ENCODE measurements around the gene TFCP2L1. TPM values are rescaled to one million over a fixed set of nuclear protein-coding genes. Genes with fewer than 3 reads are reported as not detected.
"Not testable (repeated sequence)": the region's sequence is repeated elsewhere in the genome, so short reads cannot be mapped to it uniquely, and the experiment has no call there.

Gene TFCP2L1
- total RNA-seq, 1 experiment from 2014 or later: 2.4 TPM

GRCh38 chr2:121273116-121273515 lies 11.9 kb downstream of the TFCP2L1 start:
- H3K9me2 ChIP-seq (replicated peaks; ENCODE audit: low read length): no peaks in the 10 kb centered on the region
- no peaks in the 10 kb centered on the region for H3K36me3 ChIP-seq (ENCODE audit: low read depth, low read length)
- H3K27ac ChIP-seq (ENCODE audit: low read length): no peak overlapping the region
- BruUV-seq (replicated peaks): no TSS peak
- H4K20me1 ChIP-seq (ENCODE audit: low read length): no peaks in the 10 kb centered on the region
- TF ChIP-seq EZH2phosphoT487 (IDR thresholded peaks at IDR 0.05; ENCODE audit: borderline replicate concordance, low read length) (no peak), CTCF (conservative IDR thresholded peaks at IDR 0.05; ENCODE audit: low read depth, low read length) (no peak), EZH2 (IDR thresholded peaks at IDR 0.05; ENCODE audit: low read length, unreplicated experiment) (no peak)
- no peak overlapping the region for H3K4me2 ChIP-seq (ENCODE audit: low read length)
- no peaks in the 10 kb centered on the region for H3K79me2 ChIP-seq (ENCODE audit: low read length)
- H3K4me3 ChIP-seq (ENCODE audit: low read length): no peak overlapping the region
- CTCF ChIA-PET: no interaction called here
- H3K9me3 ChIP-seq (ENCODE audit: low read length): no peaks in the 10 kb centered on the region
- no peak overlapping the region for H3K9ac ChIP-seq (ENCODE audit: low read length)
- no peak overlapping the region for H2AFZ ChIP-seq (ENCODE audit: low read length)
- no peaks in the 10 kb centered on the region for H3F3A ChIP-seq (ENCODE audit: low read length, unreplicated experiment)
- DNase-seq (no peak), ATAC-seq (no peak)
- POLR2A ChIA-PET (ENCODE audit: unreplicated experiment): no interaction called here
- H3K4me1 ChIP-seq (ENCODE audit: insufficient read depth, low read length): no peaks in the 10 kb centered on the region
- H3K27me3 ChIP-seq (ENCODE audit: low read length): no peaks in the 10 kb centered on the region
- intact Hi-C loops (cut with micrococcal nuclease): no loop called here

- BruUV-seq (replicated peaks): no TSS peak
- no peak for DNase-seq
- no peak for ATAC-seq
- no peaks in the 10 kb centered on the region for H3K27me3 ChIP-seq (ENCODE audit: low read length)
- H3K79me2 ChIP-seq (ENCODE audit: low read length): no peaks in the 10 kb centered on the region
- no peaks in the 10 kb centered on the region for H3K4me1 ChIP-seq (ENCODE audit: insufficient read depth, low read length)
- H3K9ac ChIP-seq (ENCODE audit: low read length): no peak overlapping the region
- no peak overlapping the region for H2AFZ ChIP-seq (ENCODE audit: low read length)
- POLR2A ChIA-PET (ENCODE audit: unreplicated experiment): no interaction called here
- CTCF ChIA-PET: no interaction called here
- H3K27ac ChIP-seq (ENCODE audit: low read length): no peak overlapping the region
- intact Hi-C loops (cut with micrococcal nuclease): no loop called here
- H3K4me2 ChIP-seq (ENCODE audit: low read length): no peak overlapping the region
- no peaks in the 10 kb centered on the region for H3K9me3 ChIP-seq (ENCODE audit: low read length)
- no peaks in the 10 kb centered on the region for H3K9me2 ChIP-seq (replicated peaks; ENCODE audit: low read length)
- H3F3A ChIP-seq (ENCODE audit: low read length, unreplicated experiment): no peaks in the 10 kb centered on the region
- H4K20me1 ChIP-seq (ENCODE audit: low read length): no peaks in the 10 kb centered on the region
- H3K4me3 ChIP-seq (ENCODE audit: low read length): no peak overlapping the region
- TF ChIP-seq EZH2 (IDR thresholded peaks at IDR 0.05; ENCODE audit: low read length, unreplicated experiment): no peak
- TF ChIP-seq EZH2phosphoT487 (IDR thresholded peaks at IDR 0.05; ENCODE audit: borderline replicate concordance, low read length): no peak
- no peak for TF ChIP-seq CTCF (conservative IDR thresholded peaks at IDR 0.05; ENCODE audit: low read depth, low read length)
- H3K36me3 ChIP-seq (ENCODE audit: low read depth, low read length): no peaks in the 10 kb centered on the region
Observed at GRCh38 chr2:121272596-121272995, 12.4 kb downstream of the TFCP2L1 start.

GRCh38 chr2:121269436-121269835 lies 15.6 kb downstream of the TFCP2L1 start:
- H3K9ac ChIP-seq (ENCODE audit: low read length); POLR2A ChIA-PET (ENCODE audit: unreplicated experiment): not testable (repeated sequence)

More at GRCh38 chr2:121269436-121269835, 15.6 kb downstream of the TFCP2L1 start:
- H3K27me3 ChIP-seq (ENCODE audit: low read length); H3K4me2 ChIP-seq (ENCODE audit: low read length); H3K4me1 ChIP-seq (ENCODE audit: insufficient read depth, low read length); DNase-seq; H3K27ac ChIP-seq (ENCODE audit: low read length); BruUV-seq (replicated peaks); H3K79me2 ChIP-seq (ENCODE audit: low read length); ATAC-seq; intact Hi-C loops (cut with micrococcal nuclease); H4K20me1 ChIP-seq (ENCODE audit: low read length); H2AFZ ChIP-seq (ENCODE audit: low read length); H3K36me3 ChIP-seq (ENCODE audit: low read depth, low read length); H3K9me3 ChIP-seq (ENCODE audit: low read length); CTCF ChIA-PET; H3K9me2 ChIP-seq (replicated peaks; ENCODE audit: low read length); H3F3A ChIP-seq (ENCODE audit: low read length, unreplicated experiment); H3K4me3 ChIP-seq (ENCODE audit: low read length): not testable (repeated sequence)
